Astrocyte of the hippocampus (primary cell): ENCODE measurements around the gene OSBPL8.
A peak's percentile ranks its signal among the peaks of the same experiment; 100 is the strongest.
"Not testable (repeated sequence)": the region's sequence is repeated elsewhere in the genome, so short reads cannot be mapped to it uniquely, and the experiment has no call there.

ENCODE experiments used
- DNase-seq: peaks from one replicate; pipeline ENCODE4 v3.0.0; 2011; ENCODE audit warnings: low read depth, low spot score

OSBPL8 gene

GRCh38 chr12:76360316-76360715 lies 199.3 kb downstream of the OSBPL8 start:
- no peak for DNase-seq

- no peak for DNase-seq
Observed at GRCh38 chr12:76356071-76356470, 203.5 kb downstream of the OSBPL8 start.

- peak; percentile 97 for DNase-seq
Observed at GRCh38 chr12:76348079-76348901, 211.3 kb downstream of the OSBPL8 start, which contains the start of gene BBS10. TSS of gene BBS10 (minus strand) at chr12:76348415. CDS start at chr12:76348358, 57 bp downstream.

- peak; percentile 80 for DNase-seq
Observed at GRCh38 chr12:76346798-76347420, 212.7 kb downstream of the OSBPL8 start.

GRCh38 chr12:76346236-76346635 lies 213.3 kb downstream of the OSBPL8 start:
- no peak for DNase-seq

- no peak for DNase-seq
Observed at GRCh38 chr12:76345569-76345968, 214.0 kb downstream of the OSBPL8 start.

- DNase-seq = no peak
Observed at GRCh38 chr12:76341436-76342030, 218.0 kb downstream of the OSBPL8 start.

GRCh38 chr12:76340680-76341435 lies 218.7 kb downstream of the OSBPL8 start:
- no peak for DNase-seq

GRCh38 chr12:76337583-76337982 lies 222.0 kb downstream of the OSBPL8 start:
- peak; percentile 54 for DNase-seq

GRCh38 chr12:76332606-76333005 lies 227.0 kb downstream of the OSBPL8 start:
- no peak for DNase-seq

GRCh38 chr12:76329606-76330005 lies 230.0 kb downstream of the OSBPL8 start:
- DNase-seq = no peak

- DNase-seq = peak; percentile 77
Observed at GRCh38 chr12:76329159-76329558, 230.4 kb downstream of the OSBPL8 start.

- DNase-seq = not testable (repeated sequence)
Observed at GRCh38 chr12:76319595-76320319, 239.8 kb downstream of the OSBPL8 start.

- DNase-seq = no peak
Observed at GRCh38 chr12:76318773-76319594, 240.6 kb downstream of the OSBPL8 start.

GRCh38 chr12:76317976-76318375 lies 241.6 kb downstream of the OSBPL8 start:
- DNase-seq = no peak

GRCh38 chr12:76316468-76316867 lies 243.1 kb downstream of the OSBPL8 start:
- DNase-seq = no peak

- DNase-seq = peak; percentile 9
Observed at GRCh38 chr12:76313299-76313698, 246.3 kb downstream of the OSBPL8 start.

GRCh38 chr12:76312315-76312714 lies 247.3 kb downstream of the OSBPL8 start:
- DNase-seq = peak; percentile 77

- DNase-seq = peak; percentile 7
Observed at GRCh38 chr12:76311796-76312195, 247.8 kb downstream of the OSBPL8 start.

- DNase-seq = peak; percentile 46
Observed at GRCh38 chr12:76310110-76310509, 249.5 kb downstream of the OSBPL8 start.
